GM12878 (cell line): ENCODE data around the gene PKN2. TPM values are rescaled to one million over a fixed set of nuclear protein-coding genes. Genes with fewer than 3 reads are reported as not detected.

Experiments
- ATAC-seq: fragments of 200-7000 bp; cut with Tn5 transposase; 3 replicates; pipeline ENCODE4 v1.9.1; 2020; ENCODE audit warnings: mild to moderate bottlenecking, moderate library complexity
- BruUV-seq: library from RNA; stranded (reverse); fragments of 400-500 nt; replicated peaks from 2 replicates; lab custom pipeline; 2021; lab: Mats Ljungman, UMichigan
- CTCF ChIA-PET: fragments of 300-600 bp; sonication (Branson Sonifier 250); formaldehyde crosslinking; extraction: SDS; loops from one replicate; lab custom pipeline; 2021; ENCODE audit warnings: inconsistent platforms; lab: Yijun Ruan, JAX
- POLR2A ChIA-PET: fragments of 350-600 bp; formaldehyde crosslinking; extraction: SDS; loops from one replicate; lab custom pipeline; 2021; ENCODE audit warnings: inconsistent platforms; lab: Charles Lee
- RAD21 ChIA-PET: fragments of 300-600 bp; sonication (Branson Sonifier 250); formaldehyde crosslinking; loops from one replicate; lab custom pipeline; 2023; ENCODE audit warnings: antibody characterized with exemption; ENCODE audit not compliant: unreplicated experiment; lab: Charles Lee
- SMC1A ChIA-PET: fragments of 300-600 bp; sonication (Branson Sonifier 250); formaldehyde crosslinking; loops from one replicate; lab custom pipeline; 2023; ENCODE audit not compliant: unreplicated experiment, uncharacterized antibody; lab: Charles Lee
- DNase-seq: peaks from one replicate; pipeline ENCODE4 v3.0.0-alpha.2; 2011; ENCODE audit warnings: low read depth, low spot score
- FAIRE-seq: peaks from 3 replicates; lab custom pipeline; 2011; peaks lifted over from hg19 to GRCh38; lab: Jason Lieb, UNC
- H2AFZ ChIP-seq: 2 replicates; pipeline ENCODE4 v1.6.0; 2011; ENCODE audit warnings: low read depth, low read length, control low read depth; ENCODE audit not compliant: control insufficient read depth
- H3K27ac ChIP-seq: 2 replicates; pipeline ENCODE4 v1.5.1; 2011; ENCODE audit warnings: control low read depth; ENCODE audit not compliant: control insufficient read depth, insufficient read depth
- H3K27me3 ChIP-seq, 2 experiments: replicated peaks in 1 of 2; 2 replicates each; pipeline versions ENCODE4 v1.6.0 to v1.6.1; 2011; ENCODE audit warnings: low read length in 1 of 2; ENCODE audit not compliant: control insufficient read depth in 2 of 2, insufficient read depth in 2 of 2
- H3K36me3 ChIP-seq, 2 experiments: 2 replicates each; pipeline ENCODE4 v1.5.1; 2011; ENCODE audit warnings: low read length in 1 of 2; ENCODE audit not compliant: control insufficient read depth in 2 of 2, insufficient read depth in 2 of 2
- H3K4me1 ChIP-seq: 2 replicates; pipeline ENCODE4 v1.6.1; 2011; ENCODE audit warnings: mild to moderate bottlenecking, low read length, moderate library complexity, mixed read lengths; ENCODE audit not compliant: control insufficient read depth, insufficient read depth
- H3K4me2 ChIP-seq: 2 replicates; pipeline ENCODE4 v1.6.0; 2011; ENCODE audit warnings: control low read depth; ENCODE audit not compliant: control insufficient read depth, insufficient read depth
- H3K4me3 ChIP-seq: fragments of 200-600 bp; sonication (generic); 2 replicates; pipeline ENCODE4 v1.5.1; 2016
- H3K79me2 ChIP-seq: 2 replicates; pipeline ENCODE4 v1.6.0; 2011; ENCODE audit warnings: low read length; ENCODE audit not compliant: control insufficient read depth, insufficient read depth
- H3K9ac ChIP-seq: 2 replicates; pipeline ENCODE4 v1.8.0; 2011; ENCODE audit warnings: low read length, control low read depth, mixed read lengths; ENCODE audit not compliant: control insufficient read depth, insufficient read depth
- H3K9me3 ChIP-seq: replicated peaks from 3 replicates; pipeline ENCODE4 v1.5.1; 2011; ENCODE audit warnings: mild to moderate bottlenecking, low read length; ENCODE audit not compliant: control insufficient read depth, insufficient read depth
- H4K20me1 ChIP-seq: 2 replicates; pipeline ENCODE4 v1.6.0; 2011; ENCODE audit not compliant: control insufficient read depth, insufficient read depth
- ESRRA ChIP-seq: IDR thresholded peaks from 2 replicates; pipeline ENCODE4 v1.6.1; 2012; ENCODE audit warnings: mild to moderate bottlenecking, low read length, improper control_type of control experiment
- HDGF ChIP-seq: fragments of 450-650 bp; IDR thresholded peaks from 2 replicates; pipeline ENCODE4 v1.6.1; 2016; ENCODE audit warnings: antibody characterized with exemption
- NFYA ChIP-seq: IDR thresholded peaks from 2 replicates; pipeline ENCODE4 v1.6.1; 2011; ENCODE audit warnings: low read depth, mild to moderate bottlenecking, low read length, improper control_type of control experiment, borderline replicate concordance
- POU2F2 ChIP-seq: IDR thresholded peaks from 3 replicates; pipeline ENCODE4 v1.6.1; 2011; ENCODE audit warnings: low read depth, mild to moderate bottlenecking, low read length, borderline replicate concordance
- STAT3 ChIP-seq: IDR thresholded peaks from 2 replicates; pipeline ENCODE4 v1.6.1; 2011; ENCODE audit warnings: low read depth, low read length, improper control_type of control experiment
- SUPT20H ChIP-seq: IDR thresholded peaks from 2 replicates; pipeline ENCODE4 v1.6.1; 2011; ENCODE audit warnings: low read depth, mild to moderate bottlenecking, low read length, moderate library complexity, borderline replicate concordance; ENCODE audit not compliant: control insufficient read depth
- TCF12 ChIP-seq: IDR thresholded peaks from 2 replicates; pipeline ENCODE4 v1.6.1; 2011; ENCODE audit warnings: low read depth, mild to moderate bottlenecking, low read length
- whole genome bisulfite sequencing: methylation state at CpG from one replicate; pipeline ENCODE4 v1.1.6; 2016; ENCODE audit warnings: low lambda C conversion rate; ENCODE audit not compliant: insufficient replicate concordance, insufficient coverage; ENCODE audit errors: missing lambda C conversion rate; 5-methylcytosine and 5-hydroxymethylcytosine counted together
- in situ Hi-C: fragments of 300-500 bp; cut with MboI; formaldehyde crosslinking; loops from 9 replicates; pipeline ENCODE4 v1.14.3; 2018; ENCODE audit warnings: mixed read lengths
- intact Hi-C: fragments of 100-400 bp; cut with micrococcal nuclease; formaldehyde crosslinking; loops from one replicate; pipeline ENCODE4 v1.14.2; 2022; ENCODE audit not compliant: unreplicated experiment
- polyA plus RNA-seq, 11 experiments: library from polyadenylated mRNA; depleted of rRNA in 4 of 11; unstranded in 6 of 11; stranded (reverse) in 5 of 11; fragments of >200 nt; fragmentation: Nextera tagmentation in 4 of 11; fragmentation: Illumina TruSeq in 1 of 11; extraction: Ambion mirVana in 4 of 11; extraction: Trizol in 1 of 11; gene quantifications; 1 replicate in 1 of 11; 2 replicates in 10 of 11; pipeline versions ENCODE4 v1.2.1 to v1.2.3, GENCODE V29; 2011 to 2016; ENCODE audit warnings: inconsistent platforms in 2 of 11, missing spikeins in 2 of 11, low read depth in 1 of 11
- total RNA-seq, 4 experiments: library from RNA; depleted of rRNA in 3 of 4; stranded (reverse); fragments of >200 nt in 3 of 4; fragmentation: Illumina TruSeq in 1 of 4; extraction: Trizol in 1 of 4; gene quantifications; 2 replicates each; pipeline versions ENCODE4 v1.2.1 to v1.2.3, GENCODE V29; 2013 to 2021
- TF ChIP-seq, protein P1 (sequence below): fragments of 150-350 bp; IDR thresholded peaks from 2 replicates; pipeline ENCODE4 v1.6.1; 2016; ENCODE audit warnings: low read depth, low read length
- TF ChIP-seq, protein P2 (sequence below): fragments of 450-650 bp; IDR thresholded peaks from 2 replicates; pipeline ENCODE4 v1.6.1; 2018; ENCODE audit warnings: borderline replicate concordance, mild to moderate bottlenecking; ENCODE audit not compliant: partially characterized antibody
- TF ChIP-seq, protein P3 (sequence below): fragments of 150-350 bp; IDR thresholded peaks from 2 replicates; pipeline ENCODE4 v1.6.1; 2014; ENCODE audit warnings: mild to moderate bottlenecking, low read depth, low read length

Gene PKN2
- total and polyA plus RNA-seq, 10 of the 15 experiments (the other 5 are each of a cell fraction or from before 2014, with no cell fraction given), result 2.6 to 18.3 (median 12.9) TPM

DNA sequence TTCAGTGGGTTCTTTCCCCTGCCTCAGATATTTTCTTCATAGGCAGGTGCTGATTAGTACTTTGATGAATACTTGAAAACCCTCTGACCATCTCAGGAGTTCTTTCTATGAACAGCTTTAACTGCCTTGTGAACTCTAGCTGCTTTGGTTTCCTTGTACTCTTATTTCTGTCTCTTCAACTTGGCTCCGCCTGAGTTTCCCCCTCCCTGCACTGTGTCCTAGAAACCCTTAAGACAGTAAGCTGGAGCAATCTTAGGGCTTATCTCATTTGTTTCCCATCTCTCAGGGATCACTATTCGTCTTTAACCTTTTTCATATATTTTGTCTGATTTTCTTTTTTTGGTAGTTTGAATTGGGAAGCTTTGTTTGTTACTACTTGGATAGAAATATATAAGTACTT, 99.1 kb downstream of the PKN2 start (continued):
- no peak for TF ChIP-seq NFYA
- TF ChIP-seq, protein P1, sequence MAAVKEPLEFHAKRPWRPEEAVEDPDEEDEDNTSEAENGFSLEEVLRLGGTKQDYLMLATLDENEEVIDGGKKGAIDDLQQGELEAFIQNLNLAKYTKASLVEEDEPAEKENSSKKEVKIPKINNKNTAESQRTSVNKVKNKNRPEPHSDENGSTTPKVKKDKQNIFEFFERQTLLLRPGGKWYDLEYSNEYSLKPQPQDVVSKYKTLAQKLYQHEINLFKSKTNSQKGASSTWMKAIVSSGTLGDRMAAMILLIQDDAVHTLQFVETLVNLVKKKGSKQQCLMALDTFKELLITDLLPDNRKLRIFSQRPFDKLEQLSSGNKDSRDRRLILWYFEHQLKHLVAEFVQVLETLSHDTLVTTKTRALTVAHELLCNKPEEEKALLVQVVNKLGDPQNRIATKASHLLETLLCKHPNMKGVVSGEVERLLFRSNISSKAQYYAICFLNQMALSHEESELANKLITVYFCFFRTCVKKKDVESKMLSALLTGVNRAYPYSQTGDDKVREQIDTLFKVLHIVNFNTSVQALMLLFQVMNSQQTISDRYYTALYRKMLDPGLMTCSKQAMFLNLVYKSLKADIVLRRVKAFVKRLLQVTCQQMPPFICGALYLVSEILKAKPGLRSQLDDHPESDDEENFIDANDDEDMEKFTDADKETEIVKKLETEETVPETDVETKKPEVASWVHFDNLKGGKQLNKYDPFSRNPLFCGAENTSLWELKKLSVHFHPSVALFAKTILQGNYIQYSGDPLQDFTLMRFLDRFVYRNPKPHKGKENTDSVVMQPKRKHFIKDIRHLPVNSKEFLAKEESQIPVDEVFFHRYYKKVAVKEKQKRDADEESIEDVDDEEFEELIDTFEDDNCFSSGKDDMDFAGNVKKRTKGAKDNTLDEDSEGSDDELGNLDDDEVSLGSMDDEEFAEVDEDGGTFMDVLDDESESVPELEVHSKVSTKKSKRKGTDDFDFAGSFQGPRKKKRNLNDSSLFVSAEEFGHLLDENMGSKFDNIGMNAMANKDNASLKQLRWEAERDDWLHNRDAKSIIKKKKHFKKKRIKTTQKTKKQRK, result no peak
- no peak for TF ChIP-seq HDGF

DNA sequence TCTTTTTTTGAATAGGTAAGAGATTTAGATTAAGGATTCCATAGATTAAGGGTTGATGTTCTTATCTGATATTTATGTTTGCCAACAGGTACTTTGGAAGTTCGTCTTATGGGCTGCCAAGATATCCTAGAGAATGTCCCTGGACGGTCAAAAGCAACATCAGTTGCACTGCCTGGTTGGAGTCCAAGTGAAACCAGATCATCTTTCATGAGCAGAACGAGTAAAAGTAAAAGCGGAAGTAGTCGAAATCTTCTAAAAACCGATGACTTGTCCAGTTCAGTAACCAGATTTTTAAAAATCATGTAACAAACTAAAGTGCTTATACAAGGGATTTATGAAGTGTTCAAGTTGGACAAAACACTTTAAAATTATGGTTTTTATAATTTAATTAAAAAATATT, 100.5 kb downstream of the PKN2 start:
- ChIA-PET RAD21 (interaction anchor here (0.7 kb wide), 1 partner anchor 133 kb away, joined by 4 read pairs; no protein-coding TSS in a partner anchor), CTCF (interaction anchor here (0.7 to 1.1 kb wide), 2 partner anchors 15 to 978 kb away, joined by 3 read pairs; no protein-coding TSS in a partner anchor), SMC1A (interaction anchor here (1.2 to 1.5 kb wide), 3 partner anchors 26 to 93 kb away, joined by 3 to 5 read pairs (median 5); no protein-coding TSS in a partner anchor), POLR2A (interaction anchor here (0.5 to 1.0 kb wide), 2 partner anchors 90 to 99 kb away, joined by 3 to 4 read pairs; no protein-coding TSS in a partner anchor)
- Histone ChIP-seq H3K9ac (no peak overlapping the region), H3K4me1 (no peaks in the 10 kb centered on the region), H3K4me2 (no peak overlapping the region), H3K9me3 (no peaks in the 10 kb centered on the region), H3K27me3 (no peaks in the 10 kb centered on the region), H4K20me1 (no peaks in the 10 kb centered on the region), H3K27ac (no peak overlapping the region), H3K36me3 (peaks cover 0 to 12% of the 10 kb centered on the region in 2 experiments; a peak in 3 of 4 replicates), H2AFZ (no peak overlapping the region), H3K79me2 (no peaks in the 10 kb centered on the region), H3K4me3 (no peak overlapping the region)
- ATAC-seq (peak; percentile 91), FAIRE-seq (no peak), DNase-seq (no peak)
- intact Hi-C loops (no loop called here), in situ Hi-C loops (no loop called here)
- BruUV-seq, result no TSS peak
- WGBS, result 94% methylated on average over 6 of the region's 6 CpGs
- TF ChIP-seq ESRRA (no peak), TCF12 (no peak), STAT3 (no peak), POU2F2 (no peak), SUPT20H (no peak)
- TF ChIP-seq, protein P1, result no peak
- TF ChIP-seq, protein P2, sequence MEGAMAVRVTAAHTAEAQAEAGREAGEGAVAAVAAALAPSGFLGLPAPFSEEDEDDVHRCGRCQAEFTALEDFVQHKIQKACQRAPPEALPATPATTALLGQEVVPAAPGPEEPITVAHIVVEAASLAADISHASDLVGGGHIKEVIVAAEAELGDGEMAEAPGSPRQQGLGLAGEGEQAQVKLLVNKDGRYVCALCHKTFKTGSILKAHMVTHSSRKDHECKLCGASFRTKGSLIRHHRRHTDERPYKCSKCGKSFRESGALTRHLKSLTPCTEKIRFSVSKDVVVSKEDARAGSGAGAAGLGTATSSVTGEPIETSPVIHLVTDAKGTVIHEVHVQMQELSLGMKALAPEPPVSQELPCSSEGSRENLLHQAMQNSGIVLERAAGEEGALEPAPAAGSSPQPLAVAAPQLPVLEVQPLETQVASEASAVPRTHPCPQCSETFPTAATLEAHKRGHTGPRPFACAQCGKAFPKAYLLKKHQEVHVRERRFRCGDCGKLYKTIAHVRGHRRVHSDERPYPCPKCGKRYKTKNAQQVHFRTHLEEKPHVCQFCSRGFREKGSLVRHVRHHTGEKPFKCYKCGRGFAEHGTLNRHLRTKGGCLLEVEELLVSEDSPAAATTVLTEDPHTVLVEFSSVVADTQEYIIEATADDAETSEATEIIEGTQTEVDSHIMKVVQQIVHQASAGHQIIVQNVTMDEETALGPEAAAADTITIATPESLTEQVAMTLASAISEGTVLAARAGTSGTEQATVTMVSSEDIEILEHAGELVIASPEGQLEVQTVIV, result no peak
- TF ChIP-seq, protein P3, sequence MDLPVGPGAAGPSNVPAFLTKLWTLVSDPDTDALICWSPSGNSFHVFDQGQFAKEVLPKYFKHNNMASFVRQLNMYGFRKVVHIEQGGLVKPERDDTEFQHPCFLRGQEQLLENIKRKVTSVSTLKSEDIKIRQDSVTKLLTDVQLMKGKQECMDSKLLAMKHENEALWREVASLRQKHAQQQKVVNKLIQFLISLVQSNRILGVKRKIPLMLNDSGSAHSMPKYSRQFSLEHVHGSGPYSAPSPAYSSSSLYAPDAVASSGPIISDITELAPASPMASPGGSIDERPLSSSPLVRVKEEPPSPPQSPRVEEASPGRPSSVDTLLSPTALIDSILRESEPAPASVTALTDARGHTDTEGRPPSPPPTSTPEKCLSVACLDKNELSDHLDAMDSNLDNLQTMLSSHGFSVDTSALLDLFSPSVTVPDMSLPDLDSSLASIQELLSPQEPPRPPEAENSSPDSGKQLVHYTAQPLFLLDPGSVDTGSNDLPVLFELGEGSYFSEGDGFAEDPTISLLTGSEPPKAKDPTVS, result no peak
